Cerebellar nuclear complex (tissue), 1 donor: ENCODE data around the gene JAKMIP3.

Source experiments
- DNase-seq, 2 experiments: peaks; one replicate each; lab custom pipeline; 2025; lab: John Stamatoyannopoulos, UW

Gene JAKMIP3

DNA sequence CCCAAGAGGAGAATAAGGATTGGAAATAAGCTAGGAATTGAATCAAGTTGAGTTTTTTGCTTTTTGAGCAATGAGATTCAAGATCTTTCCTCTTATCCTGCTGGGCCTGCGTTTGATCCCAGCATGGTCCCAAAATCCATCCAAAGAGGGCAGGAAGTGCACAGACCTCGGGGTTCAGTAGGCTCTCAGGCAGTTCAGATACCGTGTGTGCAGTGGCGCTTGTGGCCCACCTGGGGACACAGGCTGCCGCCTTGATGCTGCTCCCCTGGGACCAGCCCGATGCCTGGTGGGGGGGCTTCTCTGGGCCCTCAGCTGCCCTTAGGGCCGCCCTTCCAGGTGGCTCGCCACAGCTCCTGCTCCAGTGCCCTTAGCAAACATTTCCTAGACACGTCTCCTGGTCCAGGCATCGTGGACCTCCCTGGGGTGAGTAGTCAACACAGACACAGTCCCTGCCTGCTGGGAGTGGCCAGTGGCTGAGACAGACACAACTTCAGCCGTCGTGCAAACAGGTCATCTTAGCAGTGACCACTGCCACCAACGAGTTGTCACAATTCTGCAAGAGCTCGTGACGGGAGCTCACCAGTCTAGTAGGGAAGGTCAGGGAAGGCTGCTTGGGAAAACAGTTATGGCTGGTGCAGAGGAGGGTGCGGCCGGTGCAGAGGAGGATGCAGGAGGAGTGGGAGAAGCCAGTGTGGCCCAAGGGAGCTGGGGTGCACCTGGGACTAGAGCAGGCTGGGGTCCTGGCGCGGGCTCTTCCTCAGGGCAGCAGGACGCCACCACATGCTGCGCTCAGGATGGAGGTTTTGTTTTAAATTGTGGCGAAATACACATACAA, 21.7 kb upstream of the JAKMIP3 start:
- no peak for DNase-seq

DNA sequence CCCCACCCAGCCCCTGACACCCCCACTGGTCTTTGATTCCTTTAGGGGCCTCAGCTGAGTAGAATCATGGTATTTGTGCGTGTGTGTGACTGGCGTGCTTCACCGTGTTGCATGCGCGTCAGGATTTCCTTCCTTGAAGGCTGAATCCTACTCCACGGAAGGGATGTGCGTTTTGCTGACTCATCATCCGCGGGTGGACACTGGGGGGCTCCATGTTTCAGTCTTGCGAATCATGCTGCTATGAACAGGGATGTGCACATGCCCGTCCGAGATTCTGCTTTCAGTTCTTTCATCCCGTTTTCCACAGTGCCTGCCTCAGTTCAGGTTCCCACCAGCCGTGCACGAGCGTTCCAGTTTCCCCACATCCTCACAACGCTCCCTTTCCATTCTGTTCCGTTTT, 20.9 kb upstream of the JAKMIP3 start:
- no peak for DNase-seq

- no peak for DNase-seq
Measured at GRCh38 chr10:132045324-132045723, 20.4 kb upstream of the JAKMIP3 start.

- no peak for DNase-seq
Measured at GRCh38 chr10:132047575-132048293, 18.0 kb upstream of the JAKMIP3 start.

DNA sequence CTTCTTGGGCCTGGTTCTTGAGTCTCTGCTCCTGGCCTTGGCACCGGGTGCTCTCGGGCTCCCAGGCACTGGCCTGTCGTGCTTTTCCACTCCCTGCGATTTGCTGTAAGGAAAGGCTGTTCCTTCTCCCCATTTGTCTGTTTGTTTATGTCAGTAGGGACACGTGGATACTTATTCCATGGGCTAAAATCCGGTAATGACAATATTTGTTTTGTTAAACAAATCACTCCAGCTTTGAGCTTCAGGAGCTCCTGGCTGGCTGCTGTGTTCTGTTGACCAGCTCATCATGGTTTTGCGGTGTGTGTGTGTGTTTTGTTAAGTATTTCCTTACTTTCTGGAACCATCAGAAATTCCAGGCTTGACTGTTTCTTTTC, 17.5 kb upstream of the JAKMIP3 start:
- no peak for DNase-seq

- no peak for DNase-seq
Measured at GRCh38 chr10:132050191-132050590, 15.6 kb upstream of the JAKMIP3 start.

GRCh38 chr10:132052124-132052523, 13.6 kb upstream of the JAKMIP3 start:
- DNase-seq: no peak

GRCh38 chr10:132054564-132054963, 11.2 kb upstream of the JAKMIP3 start:
- DNase-seq: no peak

- no peak for DNase-seq
Measured at GRCh38 chr10:132055616-132056015, 10.1 kb upstream of the JAKMIP3 start.

DNA sequence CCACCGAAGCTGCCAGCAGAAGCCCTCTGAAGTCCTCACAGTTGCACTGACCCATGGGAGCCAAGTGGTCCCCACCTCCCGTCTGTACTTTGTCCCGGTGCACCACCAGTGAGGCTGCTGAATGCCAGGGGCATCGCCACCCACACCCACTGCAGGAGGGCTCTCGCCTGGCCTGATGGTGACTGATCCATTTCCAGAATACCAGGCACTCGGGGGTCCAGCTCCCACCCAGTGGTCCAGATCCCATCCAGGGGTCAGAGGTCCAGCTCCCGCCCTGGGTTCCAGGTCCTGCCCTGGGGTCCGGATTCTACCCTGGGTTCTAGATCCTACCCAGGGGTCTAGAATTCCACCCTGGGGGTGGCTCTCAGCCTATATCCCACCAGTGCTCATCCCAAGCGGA, 9.1 kb upstream of the JAKMIP3 start:
- DNase-seq: no peak

- DNase-seq: no peak
Measured at GRCh38 chr10:132057191-132057681, 8.5 kb upstream of the JAKMIP3 start.

- no peak for DNase-seq
Measured at GRCh38 chr10:132058111-132058745, 7.5 kb upstream of the JAKMIP3 start.

DNA sequence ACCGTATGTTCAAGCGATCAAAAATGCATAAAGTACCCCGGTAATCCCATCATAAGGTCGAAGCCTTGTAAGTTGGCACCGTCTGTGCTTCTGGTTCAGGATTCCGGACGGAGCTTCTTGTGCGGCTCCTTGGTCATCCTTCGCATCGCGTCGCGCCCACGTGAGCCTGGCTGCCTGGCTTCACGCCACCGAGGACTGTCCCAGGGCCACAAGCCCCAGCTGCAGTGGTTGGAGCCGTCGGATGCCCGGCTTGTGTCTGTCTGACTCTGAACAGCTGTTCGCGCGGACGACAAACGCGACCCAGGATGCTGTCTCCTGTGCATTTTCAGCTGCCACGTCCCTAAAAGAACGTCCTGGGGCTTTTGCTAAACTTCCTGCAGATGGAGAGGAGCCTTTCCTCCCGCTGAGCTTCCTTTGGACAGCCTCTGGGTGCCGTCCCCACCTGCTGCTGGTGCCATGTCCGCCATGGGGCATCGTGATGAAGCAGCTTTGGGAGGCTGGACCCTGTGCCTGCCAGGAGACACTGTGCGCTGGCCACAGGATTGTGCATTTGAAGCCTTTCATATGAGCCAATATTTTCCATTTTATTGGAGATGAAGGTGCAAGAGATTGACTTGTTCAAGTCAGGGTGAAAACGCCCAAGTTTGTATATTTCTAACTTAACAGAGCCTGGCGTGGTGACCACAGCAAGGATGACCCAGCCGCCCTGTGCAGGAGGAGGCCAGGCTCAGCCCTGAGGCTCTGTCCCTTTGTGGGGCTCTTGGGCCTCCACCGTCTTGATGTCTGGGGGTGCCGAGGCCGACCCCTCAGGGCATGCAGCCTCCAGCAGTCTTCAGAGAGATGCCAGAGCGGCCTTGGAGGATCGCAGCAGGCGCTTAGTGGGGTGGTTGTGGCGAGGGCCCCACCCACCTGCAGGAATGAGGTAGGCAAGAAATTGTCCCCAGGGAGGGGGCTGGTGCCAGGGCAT, 6.7 kb upstream of the JAKMIP3 start:
- DNase-seq: no peak

DNA sequence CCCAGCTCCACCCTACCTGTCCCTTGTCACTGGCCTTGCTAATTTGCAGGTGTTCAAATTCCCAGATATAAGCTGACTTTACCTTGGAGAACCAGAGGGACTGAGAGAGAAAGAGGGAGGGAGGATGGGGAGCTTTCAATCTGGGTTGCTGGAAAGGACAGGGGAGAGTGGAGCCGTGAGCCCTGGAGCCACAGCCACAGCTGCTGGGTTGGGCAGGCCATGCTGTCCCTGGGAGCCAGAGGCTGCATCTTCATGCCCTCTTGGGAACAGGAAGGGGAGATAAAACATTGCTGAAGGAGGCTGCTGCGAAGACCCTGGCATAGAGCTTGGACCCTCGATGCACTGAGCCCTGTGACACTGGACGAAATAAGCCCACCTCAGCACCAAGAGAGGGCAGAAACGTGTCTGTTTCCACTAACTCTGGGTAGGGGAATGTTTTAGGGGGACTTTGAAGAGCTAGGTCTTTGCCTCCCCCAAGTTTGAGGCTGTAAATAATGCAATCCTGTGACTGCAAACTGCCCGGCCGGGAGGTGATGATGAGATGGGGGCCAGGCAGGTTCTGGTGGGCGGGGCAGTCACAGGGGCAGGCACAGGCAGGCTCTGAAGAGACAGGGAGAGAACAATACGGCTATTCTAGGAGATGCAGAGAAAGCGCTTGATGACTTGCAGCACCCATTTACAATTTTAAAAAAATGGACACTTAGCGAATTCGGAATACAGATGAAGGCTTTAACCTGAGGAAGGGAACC, 5.8 kb upstream of the JAKMIP3 start:
- no peak for DNase-seq

DNA sequence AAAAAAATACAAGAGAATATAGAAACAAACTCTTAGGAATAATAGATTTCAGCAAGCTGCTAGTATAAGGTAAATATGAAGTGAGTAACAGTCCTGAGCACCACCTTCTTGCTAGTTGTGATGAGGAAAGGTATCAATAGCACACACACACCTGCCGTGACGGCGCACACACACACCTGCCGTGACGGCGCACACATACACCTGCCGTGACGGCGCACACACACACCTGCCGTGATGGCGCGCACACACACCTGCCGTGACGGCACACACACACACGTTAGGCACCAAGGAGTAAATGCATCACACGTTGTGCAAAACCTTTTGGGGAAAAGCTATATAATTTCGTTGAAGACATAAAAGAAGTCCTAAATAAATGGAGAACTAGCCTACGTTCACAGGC, 4.7 kb upstream of the JAKMIP3 start:
- no peak for DNase-seq

- DNase-seq: no peak
Measured at GRCh38 chr10:132061465-132061864, 4.3 kb upstream of the JAKMIP3 start.

GRCh38 chr10:132062116-132062515, 3.6 kb upstream of the JAKMIP3 start:
- no peak for DNase-seq

DNA sequence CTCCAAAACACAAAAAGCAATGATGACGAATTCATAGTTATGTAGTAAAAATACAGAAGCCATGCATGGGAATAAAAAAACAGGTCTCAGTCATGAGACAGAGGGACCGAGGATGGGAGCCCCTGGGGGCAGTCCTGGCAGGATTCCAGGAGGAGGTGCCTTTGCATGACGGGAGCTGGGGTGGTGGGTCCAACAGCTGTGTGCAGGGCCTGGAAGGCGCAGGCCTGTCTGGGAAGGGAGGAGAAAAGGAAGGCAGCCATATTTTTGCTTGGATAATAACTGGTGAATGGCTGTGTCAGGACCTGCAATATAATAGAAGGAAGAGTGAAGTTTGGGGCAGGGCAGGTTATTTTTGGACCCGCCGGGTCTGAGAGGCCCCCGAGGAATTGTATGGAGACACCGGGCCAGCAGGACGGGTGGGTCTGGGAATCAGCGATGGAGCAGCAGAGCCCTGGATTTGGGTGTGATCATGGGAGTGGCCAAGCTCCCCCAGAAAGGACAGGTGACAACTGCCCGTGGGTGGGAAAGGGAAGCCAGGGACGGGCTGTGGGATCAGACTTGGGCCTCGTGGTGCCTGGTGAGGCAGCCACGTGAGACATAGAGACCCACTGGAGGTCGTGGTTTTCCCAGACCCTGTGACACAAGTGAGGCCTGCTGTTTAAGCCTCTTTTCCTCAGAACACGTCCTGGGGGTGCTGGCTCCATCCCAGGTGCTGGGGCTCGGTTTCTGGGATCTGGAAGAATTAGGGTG, 2.9 kb upstream of the JAKMIP3 start:
- no peak for DNase-seq

DNA sequence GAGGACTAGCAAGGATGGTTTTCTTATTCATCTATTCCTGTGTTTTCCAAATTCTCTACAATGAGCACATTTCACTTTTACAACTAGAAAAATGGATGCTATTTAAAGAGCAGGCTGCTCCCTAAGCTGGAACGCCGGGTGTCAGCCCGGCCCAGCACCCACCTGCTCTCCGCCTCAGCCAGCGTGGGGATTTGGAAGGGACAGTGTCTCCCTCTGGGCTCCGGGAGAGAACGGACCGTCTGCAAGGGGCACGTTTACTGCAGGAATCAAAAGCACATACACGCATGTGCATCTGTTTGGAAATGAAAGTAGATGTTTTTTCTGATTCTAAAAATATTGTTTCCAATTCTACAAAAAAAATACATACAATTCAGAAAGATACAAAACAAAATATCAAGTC, 2.3 kb upstream of the JAKMIP3 start:
- DNase-seq: no peak

- no peak for DNase-seq
Measured at GRCh38 chr10:132064082-132064755, 1.5 kb upstream of the JAKMIP3 start.
